CD4-positive, CD25-positive, alpha-beta regulatory T cell (primary cell): ENCODE data around the gene FOXF1. TPM values are rescaled to one million over a fixed set of nuclear protein-coding genes. Genes with fewer than 3 reads are reported as not detected.

Experiments used
- ATAC-seq, 2 donors: fragments of 150-1000 bp; cut with Tn5 transposase; one replicate each; pipeline ENCODE4 v1.10.0; 2021; ENCODE audit warnings: low read depth in 2 of 2, moderate number of reproducible peaks in 2 of 2, moderate library complexity in 1 of 2
- DNase-seq, 3 donors: peaks; one replicate each; pipeline versions ENCODE4 v3.0.0 to v3.0.0-alpha.2; 2012 to 2022; ENCODE audit warnings: mixed read lengths in 1 of 3
- H3K27ac ChIP-seq: one replicate; pipeline ENCODE4 v1.7.0; 2013; ENCODE audit warnings: mild to moderate bottlenecking, low read length; ENCODE audit not compliant: insufficient read depth, poor library complexity, severe bottlenecking
- H3K27me3 ChIP-seq: one replicate; pipeline ENCODE4 v1.7.0; 2013; ENCODE audit warnings: low read length; ENCODE audit not compliant: control insufficient read depth, insufficient read depth
- H3K36me3 ChIP-seq: one replicate; pipeline ENCODE4 v1.7.0; 2013; ENCODE audit warnings: mild to moderate bottlenecking, low read length, moderate library complexity; ENCODE audit not compliant: control insufficient read depth, insufficient read depth
- H3K4me1 ChIP-seq: 2 replicates; pipeline ENCODE4 v1.7.0; 2013; ENCODE audit warnings: mild to moderate bottlenecking, low read length; ENCODE audit not compliant: insufficient read depth, control insufficient read depth, poor library complexity, severe bottlenecking
- H3K4me3 ChIP-seq: one replicate; pipeline ENCODE4 v1.7.0; 2013; ENCODE audit warnings: low read depth, mild to moderate bottlenecking, low read length, moderate library complexity
- H3K9me3 ChIP-seq, 2 experiments: 1 replicate in 1 of 2; 2 replicates in 1 of 2; pipeline ENCODE4 v1.7.0; 2013; ENCODE audit warnings: low read length in 2 of 2, mild to moderate bottlenecking in 1 of 2, moderate library complexity in 1 of 2; ENCODE audit not compliant: control insufficient read depth in 2 of 2
- H3K27ac Mint-ChIP-seq, 3 donors: one replicate each; pipeline ENCODE4 v1.8.0; 2020 to 2022; ENCODE audit warnings: mild to moderate bottlenecking in 3 of 3, mixed read lengths in 3 of 3, moderate library complexity in 2 of 3
- H3K27me3 Mint-ChIP-seq: one replicate; pipeline ENCODE4 v1.8.0; 2022; ENCODE audit warnings: mild to moderate bottlenecking, mixed read lengths
- H3K36me3 Mint-ChIP-seq: one replicate; pipeline ENCODE4 v1.8.0; 2020; ENCODE audit warnings: mixed read lengths
- H3K4me1 Mint-ChIP-seq, 4 donors: one replicate each; pipeline ENCODE4 v1.8.0; 2020 to 2022; ENCODE audit warnings: mixed read lengths in 4 of 4, mild to moderate bottlenecking in 1 of 4
- H3K4me3 Mint-ChIP-seq, 4 donors: one replicate each; pipeline ENCODE4 v1.8.0; 2020 to 2022; ENCODE audit warnings: mild to moderate bottlenecking in 4 of 4, mixed read lengths in 4 of 4, moderate library complexity in 3 of 4
- H3K9me3 Mint-ChIP-seq, 7 donors: one replicate each; pipeline ENCODE4 v1.8.0; 2020 to 2022; ENCODE audit warnings: mixed read lengths in 7 of 7, mild to moderate bottlenecking in 3 of 7, moderate library complexity in 2 of 7
- polyA plus RNA-seq, 4 donors: library from polyadenylated mRNA; unstranded; fragments of 300-500 nt; fragmentation: Illumina TruSeq; gene quantifications; one replicate each; pipeline ENCODE4 v1.2.3, GENCODE V29; 2021
- total RNA-seq: library from RNA; stranded (reverse); gene quantifications from one replicate; pipeline ENCODE4 v1.2.3, GENCODE V29; 2022

The FOXF1 gene
- total and polyA plus RNA-seq, 5 donors from 2014 or later, result not detected

DNA sequence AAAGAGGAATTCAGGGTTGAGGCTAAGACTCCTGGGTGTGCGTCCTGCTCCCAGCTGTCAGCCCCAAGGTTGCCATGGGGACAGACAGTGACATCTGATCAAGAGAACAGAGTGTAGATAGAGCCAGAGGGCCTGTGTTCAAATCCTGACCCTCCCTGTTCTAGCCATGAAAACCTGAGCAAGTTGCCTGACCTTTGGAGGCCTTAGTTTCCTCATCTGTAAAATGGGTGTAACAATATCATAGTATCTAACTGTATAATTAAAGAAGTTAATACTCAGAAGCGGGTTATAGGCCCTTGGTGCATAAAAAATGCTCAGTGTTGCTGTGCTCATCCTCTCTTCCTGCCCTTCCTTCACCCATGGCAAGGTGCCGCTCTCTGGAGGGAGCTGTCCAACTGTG lies 28.7 kb upstream of the FOXF1 start:
- no peak overlapping the region for H3K4me3 ChIP-seq
- H3K27me3 ChIP-seq, result no peaks in the 10 kb centered on the region
- no peak for ATAC-seq
- peaks cover 6 to 7% of the 10 kb centered on the region in 2 experiments for H3K9me3 ChIP-seq
- Mint-ChIP-seq H3K36me3 (no peaks in the 10 kb centered on the region), H3K9me3 (peaks cover 0 to 8% (median 0%) of the 10 kb centered on the region in 7 donors), H3K27me3 (peaks cover 5% of the 10 kb centered on the region), H3K27ac (no peak overlapping the region), H3K4me3 (no peak overlapping the region), H3K4me1 (no peaks in the 10 kb centered on the region)
- H3K36me3 ChIP-seq, result no peaks in the 10 kb centered on the region
- DNase-seq, result no peak
- H3K27ac ChIP-seq, result no peak overlapping the region
- no peaks in the 10 kb centered on the region for H3K4me1 ChIP-seq

DNA sequence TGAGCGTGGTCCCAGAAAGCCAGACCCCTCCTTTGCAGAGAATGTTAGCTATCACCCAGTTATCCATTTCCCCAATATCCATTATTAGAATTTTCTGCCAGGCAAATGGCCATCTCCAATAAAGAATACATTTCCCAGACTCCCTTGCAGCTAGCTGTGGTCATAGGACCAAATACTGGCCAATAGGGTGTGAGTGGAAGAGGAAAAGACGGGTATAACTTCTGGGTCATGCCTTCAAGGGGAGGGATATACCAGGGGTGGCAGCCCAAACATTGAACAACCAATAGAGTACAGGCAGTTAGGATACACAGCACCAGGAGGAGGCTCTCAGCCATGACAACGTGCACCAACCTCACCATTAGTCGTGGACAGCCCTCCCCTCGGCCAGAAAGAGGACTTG lies 26.1 kb upstream of the FOXF1 start:
- H3K27me3 Mint-ChIP-seq, result peaks cover 5% of the 10 kb centered on the region

DNA sequence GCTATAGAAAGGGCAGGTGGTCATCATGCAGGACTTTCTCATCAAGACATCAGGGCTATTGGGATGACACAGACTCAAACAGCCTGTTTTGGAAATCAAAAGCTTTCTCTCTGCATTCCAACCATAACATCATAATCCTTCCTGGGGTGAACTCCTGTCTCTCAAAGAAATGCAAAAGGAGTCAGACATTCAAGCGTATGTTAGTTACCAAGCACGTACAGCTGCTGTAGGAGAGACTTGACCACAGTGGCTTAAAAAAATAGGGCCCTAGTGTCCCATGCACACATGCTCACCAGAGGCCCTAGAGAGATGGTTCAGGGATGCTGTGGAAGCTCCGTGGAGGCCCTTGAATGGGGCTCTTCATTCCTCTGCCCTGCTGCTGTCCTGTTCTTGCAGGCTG lies 24.6 kb upstream of the FOXF1 start:
- H3K27me3 ChIP-seq, result peaks cover 3% of the 10 kb centered on the region
- no peaks in the 10 kb centered on the region for H3K4me1 Mint-ChIP-seq
- H3K36me3 ChIP-seq, result no peaks in the 10 kb centered on the region
- H3K4me3 ChIP-seq, result no peak overlapping the region
- H3K9me3 ChIP-seq, result peaks cover 6 to 7% of the 10 kb centered on the region in 2 experiments
- ATAC-seq (no peak), DNase-seq (no peak)
- H3K4me1 ChIP-seq, result no peaks in the 10 kb centered on the region
- H3K9me3 Mint-ChIP-seq, result peaks cover 0 to 8% (median 0%) of the 10 kb centered on the region in 7 donors
- no peak overlapping the region for H3K27ac Mint-ChIP-seq
- H3K27me3 Mint-ChIP-seq, result peaks cover 10% of the 10 kb centered on the region
- H3K4me3 Mint-ChIP-seq, result no peak overlapping the region
- H3K27ac ChIP-seq, result no peak overlapping the region
- H3K36me3 Mint-ChIP-seq, result no peaks in the 10 kb centered on the region

More for the DNA sequence above, 26.1 kb upstream of the FOXF1 start:
- ATAC-seq (no peak), DNase-seq (no peak)
- no peaks in the 10 kb centered on the region for H3K36me3 ChIP-seq
- H3K4me3 ChIP-seq, result no peak overlapping the region
- H3K27ac Mint-ChIP-seq, result no peak overlapping the region
- H3K27ac ChIP-seq, result no peak overlapping the region
- no peaks in the 10 kb centered on the region for H3K36me3 Mint-ChIP-seq
- H3K4me1 Mint-ChIP-seq, result no peaks in the 10 kb centered on the region
- peaks cover 6 to 7% of the 10 kb centered on the region in 2 experiments for H3K9me3 ChIP-seq
- H3K4me3 Mint-ChIP-seq, result no peak overlapping the region
- peaks cover under 1% of the 10 kb centered on the region for H3K27me3 ChIP-seq
- H3K9me3 Mint-ChIP-seq, result peaks cover 0 to 8% (median 0%) of the 10 kb centered on the region in 7 donors
- no peaks in the 10 kb centered on the region for H3K4me1 ChIP-seq

DNA sequence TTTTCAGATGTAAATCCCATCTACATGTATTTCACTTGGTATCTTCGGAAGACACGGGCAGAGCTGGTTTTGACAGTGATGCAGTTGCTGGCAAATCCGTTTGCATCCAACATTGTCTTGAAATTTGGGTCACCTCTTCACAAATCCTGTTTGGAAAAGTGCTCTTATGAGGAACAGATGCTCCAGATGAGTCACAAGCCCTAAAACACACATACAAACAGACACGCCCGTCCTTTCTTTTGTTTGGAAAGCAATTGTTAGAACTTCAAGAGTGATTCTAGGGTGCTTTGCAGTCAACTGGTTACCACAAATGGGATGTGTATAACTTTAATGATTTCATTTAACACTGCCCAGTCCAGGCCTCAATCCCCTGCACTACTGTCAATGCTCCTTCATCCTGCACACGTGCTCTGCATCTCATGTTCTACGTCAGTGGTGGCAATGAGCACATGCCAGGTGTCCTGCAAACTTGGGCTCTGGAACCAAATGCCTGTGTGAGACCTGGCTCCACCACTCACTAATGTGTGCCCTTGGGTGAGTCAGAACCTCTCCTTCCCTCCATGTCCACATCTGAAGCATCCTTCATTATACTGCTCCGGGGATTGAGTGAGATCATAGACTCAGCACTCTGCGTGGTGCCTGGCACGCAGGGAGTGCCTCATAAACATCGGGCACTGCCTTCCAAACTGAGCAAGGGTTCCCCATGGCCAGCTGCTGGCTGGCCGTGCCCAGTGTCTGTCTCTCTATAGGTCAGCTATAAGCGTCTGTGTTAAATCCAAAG lies 19.3 kb upstream of the FOXF1 start:
- Mint-ChIP-seq H3K27me3 (peaks cover 38% of the 10 kb centered on the region), H3K4me3 (no peak overlapping the region)

DNA sequence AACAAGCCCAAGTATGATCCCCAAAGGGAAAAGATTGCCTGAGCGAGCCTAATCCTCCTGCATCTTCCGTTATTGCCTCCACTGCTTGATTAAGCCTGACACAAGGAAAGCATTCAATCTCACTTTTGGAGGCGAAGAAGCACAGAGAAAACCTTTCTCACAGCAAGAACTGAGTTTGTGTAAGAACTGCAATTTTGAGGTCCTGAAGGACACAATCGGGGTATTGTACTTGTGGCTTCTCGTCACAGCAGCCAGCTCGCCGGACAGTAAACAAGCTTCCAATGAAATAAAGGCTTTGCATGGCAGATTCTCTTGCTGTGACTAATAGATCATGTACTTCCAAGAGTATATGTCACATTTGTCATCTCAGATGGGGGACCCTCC lies 18.7 kb upstream of the FOXF1 start:
- DNase-seq, result no peak
- H3K27ac Mint-ChIP-seq, result no peak overlapping the region
- Histone ChIP-seq H3K27ac (no peak overlapping the region), H3K9me3 (no peaks in the 10 kb centered on the region), H3K4me3 (no peak overlapping the region), H3K36me3 (no peaks in the 10 kb centered on the region), H3K27me3 (peaks cover 21% of the 10 kb centered on the region), H3K4me1 (no peaks in the 10 kb centered on the region)
- peaks cover 44% of the 10 kb centered on the region for H3K27me3 Mint-ChIP-seq
- H3K4me3 Mint-ChIP-seq, result no peak overlapping the region
- peaks cover 0 to 2% (median 0%) of the 10 kb centered on the region in 7 donors for H3K9me3 Mint-ChIP-seq
- no peak for ATAC-seq
- H3K36me3 Mint-ChIP-seq, result no peaks in the 10 kb centered on the region
- H3K4me1 Mint-ChIP-seq, result no peaks in the 10 kb centered on the region

More for the DNA sequence above, 19.3 kb upstream of the FOXF1 start:
- DNase-seq (no peak), ATAC-seq (no peak)
- H3K27ac Mint-ChIP-seq, result no peak overlapping the region
- no peaks in the 10 kb centered on the region for H3K36me3 Mint-ChIP-seq
- H3K9me3 Mint-ChIP-seq, result peaks cover 0 to 2% (median 0%) of the 10 kb centered on the region in 7 donors
- H3K9me3 ChIP-seq, result no peaks in the 10 kb centered on the region
- H3K4me3 ChIP-seq, result no peak overlapping the region
- H3K4me1 ChIP-seq, result no peaks in the 10 kb centered on the region
- H3K27me3 ChIP-seq, result peaks cover 20% of the 10 kb centered on the region
- no peaks in the 10 kb centered on the region for H3K4me1 Mint-ChIP-seq
- H3K27ac ChIP-seq, result no peak overlapping the region
- no peaks in the 10 kb centered on the region for H3K36me3 ChIP-seq

DNA sequence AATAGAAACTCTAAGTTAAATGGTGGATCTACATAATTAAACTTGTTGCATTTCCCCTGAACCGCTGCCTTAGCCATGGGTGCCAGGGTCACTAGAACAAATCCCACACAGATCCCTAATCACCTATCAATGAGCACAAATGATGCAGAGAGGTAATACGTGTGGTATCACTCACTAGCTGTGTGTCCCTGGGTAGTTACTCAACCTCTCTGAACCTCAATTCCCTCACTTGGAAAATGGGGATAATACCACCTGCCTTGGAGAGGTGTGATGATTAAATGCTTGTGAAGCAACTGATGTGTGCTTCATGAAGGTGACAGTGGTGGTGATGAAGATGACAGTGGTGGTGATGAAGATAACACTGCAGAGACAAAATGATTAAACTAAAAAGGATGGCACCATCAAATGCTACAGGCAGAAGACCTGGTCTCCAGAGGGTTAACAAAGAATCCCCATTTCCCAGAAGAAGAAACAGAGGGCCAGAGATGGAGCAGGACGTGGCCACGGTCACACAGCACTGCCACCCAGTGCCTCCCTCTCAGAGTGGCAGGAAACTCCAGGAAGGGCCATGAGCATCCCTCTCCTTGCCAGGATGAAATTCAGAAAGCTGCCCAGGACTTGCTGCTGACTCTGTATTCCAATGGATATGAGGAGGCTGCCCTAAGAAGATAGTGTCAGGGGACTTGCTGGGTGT lies 17.9 kb upstream of the FOXF1 start:
- no peaks in the 10 kb centered on the region for H3K4me1 ChIP-seq
- no peaks in the 10 kb centered on the region for H3K4me1 Mint-ChIP-seq
- H3K27me3 ChIP-seq, result peaks cover 21% of the 10 kb centered on the region
- H3K27ac ChIP-seq, result no peak overlapping the region
- peaks cover 50% of the 10 kb centered on the region for H3K27me3 Mint-ChIP-seq
- no peak overlapping the region for H3K4me3 ChIP-seq
- H3K4me3 Mint-ChIP-seq, result no peak overlapping the region
- H3K9me3 Mint-ChIP-seq, result peaks cover 0 to 2% (median 0%) of the 10 kb centered on the region in 7 donors
- H3K27ac Mint-ChIP-seq, result no peak overlapping the region
- H3K36me3 Mint-ChIP-seq, result no peaks in the 10 kb centered on the region
- H3K36me3 ChIP-seq, result no peaks in the 10 kb centered on the region
- ATAC-seq (no peak), DNase-seq (no peak)
- H3K9me3 ChIP-seq, result no peaks in the 10 kb centered on the region

DNA sequence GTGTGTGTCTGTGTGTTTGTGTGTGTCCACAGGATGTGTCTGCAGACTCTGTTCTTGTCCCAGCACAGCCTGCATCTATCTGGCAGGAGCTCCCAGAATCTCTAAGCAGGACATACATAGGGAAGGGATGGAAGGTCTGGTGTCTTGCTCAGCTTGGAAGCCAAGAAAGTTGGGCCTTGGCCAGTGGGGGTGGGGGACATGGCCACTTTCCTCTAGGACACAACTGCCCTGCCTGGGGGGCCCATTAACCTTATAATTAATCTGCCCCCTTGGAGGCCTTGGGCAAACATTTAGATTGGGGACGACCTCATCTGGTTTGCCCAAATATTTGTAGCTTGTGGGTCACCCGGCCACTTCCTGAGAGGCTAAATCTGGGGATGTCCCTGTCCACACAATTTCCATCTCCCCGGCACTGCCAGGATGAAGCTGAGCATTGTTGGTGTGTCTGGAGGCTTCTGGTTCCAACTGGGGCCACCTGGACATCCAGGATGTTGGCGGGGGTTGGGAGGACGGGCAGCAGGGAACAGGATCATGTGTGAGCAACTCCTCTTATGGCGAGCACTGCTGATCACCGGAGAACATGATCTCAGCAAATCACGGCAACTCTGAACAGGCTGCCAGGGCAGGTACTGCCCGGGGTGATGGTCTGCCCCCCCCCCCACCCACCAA lies 17.2 kb upstream of the FOXF1 start:
- Mint-ChIP-seq H3K4me3 (no peak overlapping the region), H3K27me3 (peaks cover 53% of the 10 kb centered on the region), H3K36me3 (no peaks in the 10 kb centered on the region), H3K9me3 (peaks cover 0 to 2% (median 0%) of the 10 kb centered on the region in 7 donors), H3K27ac (no peak overlapping the region), H3K4me1 (no peaks in the 10 kb centered on the region)
- DNase-seq (no peak), ATAC-seq (no peak)
- H3K4me3 ChIP-seq, result no peak overlapping the region
- no peaks in the 10 kb centered on the region for H3K4me1 ChIP-seq
- no peaks in the 10 kb centered on the region for H3K9me3 ChIP-seq
- no peaks in the 10 kb centered on the region for H3K36me3 ChIP-seq
- H3K27me3 ChIP-seq, result peaks cover 21% of the 10 kb centered on the region
- H3K27ac ChIP-seq, result no peak overlapping the region
